WTC11 (cell line): ENCODE results near the gene RCAN1. TPM values are rescaled to one million over a fixed set of nuclear protein-coding genes. Genes with fewer than 3 reads are reported as not detected.

ENCODE experiments used
- ATAC-seq: fragments of 200-7000 bp; cut with Tn5 transposase; 2 replicates; pipeline ENCODE4 v1.10.0; 2021; ENCODE audit warnings: mild to moderate bottlenecking, moderate library complexity
- CTCF ChIA-PET: fragments of 300-600 bp; sonication (Branson Sonifier 250); formaldehyde crosslinking; loops from one replicate; lab custom pipeline; 2021; ENCODE audit warnings: antibody characterized with exemption; lab: Charles Lee
- POLR2A ChIA-PET: fragments of 350-600 bp; sonication (Branson Sonifier 250); formaldehyde crosslinking; loops from one replicate; lab custom pipeline; 2021; ENCODE audit warnings: antibody characterized with exemption; lab: Charles Lee
- DNase-seq: peaks from one replicate; pipeline ENCODE4 v3.0.0; 2021; ENCODE audit warnings: low spot score
- H3K27ac Mint-ChIP-seq: 2 replicates; pipeline ENCODE4 v1.8.0; 2021; ENCODE audit warnings: mixed read lengths
- H3K27me3 Mint-ChIP-seq: 2 replicates; pipeline ENCODE4 v1.8.0; 2021; ENCODE audit warnings: low read depth, mild to moderate bottlenecking, moderate library complexity, mixed read lengths
- H3K36me3 Mint-ChIP-seq: 2 replicates; pipeline ENCODE4 v1.8.0; 2021; ENCODE audit warnings: mixed read lengths
- H3K4me1 Mint-ChIP-seq: 2 replicates; pipeline ENCODE4 v1.8.0; 2022; ENCODE audit warnings: mixed read lengths
- H3K4me3 Mint-ChIP-seq: 2 replicates; pipeline ENCODE4 v1.8.0; 2021; ENCODE audit warnings: mild to moderate bottlenecking, moderate library complexity, mixed read lengths
- H3K9me3 Mint-ChIP-seq: 2 replicates; pipeline ENCODE4 v1.8.0; 2021; ENCODE audit warnings: mixed read lengths
- ATF6 ChIP-seq: sonication (generic); formaldehyde crosslinking; IDR thresholded peaks from 2 replicates; pipeline ENCODE4 v1.8.1; 2023; ENCODE audit warnings: mild to moderate bottlenecking, missing genetic modification reagents
- CREB1 ChIP-seq: sonication (generic); formaldehyde crosslinking; IDR thresholded peaks from 2 replicates; pipeline ENCODE4 v1.8.0; 2023; ENCODE audit warnings: mild to moderate bottlenecking, missing genetic modification reagents
- CREM ChIP-seq: sonication (generic); formaldehyde crosslinking; IDR thresholded peaks from 2 replicates; pipeline ENCODE4 v1.8.1; 2022; ENCODE audit warnings: mild to moderate bottlenecking, missing genetic modification reagents, moderate library complexity
- E2F1 ChIP-seq: sonication (generic); formaldehyde crosslinking; IDR thresholded peaks from 2 replicates; pipeline ENCODE4 v1.8.0; 2022; ENCODE audit warnings: mild to moderate bottlenecking, missing genetic modification reagents
- E2F4 ChIP-seq: sonication (generic); formaldehyde crosslinking; IDR thresholded peaks from 2 replicates; pipeline ENCODE4 v1.8.1; 2022; ENCODE audit warnings: low read depth, mild to moderate bottlenecking, moderate library complexity, missing genetic modification reagents, borderline replicate concordance
- GABPB1 ChIP-seq: sonication (generic); formaldehyde crosslinking; IDR thresholded peaks from 2 replicates; pipeline ENCODE4 v1.8.1; 2023; ENCODE audit warnings: mild to moderate bottlenecking, missing genetic modification reagents
- GRHL2 ChIP-seq: fragments of 250-450 bp; sonication (Bioruptor Pico); IDR thresholded peaks from 2 replicates; pipeline ENCODE4 v1.8.0; 2022; ENCODE audit warnings: mild to moderate bottlenecking, moderate library complexity; ENCODE audit not compliant: insufficient replicate concordance, severe bottlenecking
- JAZF1 ChIP-seq: fragments of 250-450 bp; sonication (Bioruptor Pico); IDR thresholded peaks from 2 replicates; pipeline ENCODE4 v1.9.0; 2021; ENCODE audit warnings: moderate library complexity, mild to moderate bottlenecking, inconsistent platforms
- KAT7 ChIP-seq: sonication (generic); formaldehyde crosslinking; IDR thresholded peaks from 2 replicates; pipeline ENCODE4 v1.8.1; 2023; ENCODE audit warnings: missing genetic modification reagents, mild to moderate bottlenecking, borderline replicate concordance
- MAX ChIP-seq: sonication (generic); formaldehyde crosslinking; IDR thresholded peaks from 2 replicates; pipeline ENCODE4 v1.8.0; 2022; ENCODE audit warnings: mild to moderate bottlenecking, missing genetic modification reagents
- MLX ChIP-seq: sonication (generic); formaldehyde crosslinking; IDR thresholded peaks from 2 replicates; pipeline ENCODE4 v1.8.1; 2023; ENCODE audit warnings: mild to moderate bottlenecking, missing genetic modification reagents, moderate library complexity
- MXD4 ChIP-seq: fragments of 250-450 bp; sonication (Bioruptor Pico); IDR thresholded peaks from 2 replicates; pipeline ENCODE4 v1.8.0; 2021; ENCODE audit warnings: mild to moderate bottlenecking, moderate library complexity, borderline replicate concordance
- NFATC4 ChIP-seq: fragments of 250-450 bp; sonication (Bioruptor Pico); IDR thresholded peaks from 2 replicates; pipeline ENCODE4 v1.9.0; 2021; ENCODE audit warnings: mild to moderate bottlenecking
- SMAD4 ChIP-seq: sonication (generic); formaldehyde crosslinking; IDR thresholded peaks from 2 replicates; pipeline ENCODE4 v1.8.0; 2022; ENCODE audit warnings: mild to moderate bottlenecking, missing genetic modification reagents
- ZNF281 ChIP-seq: sonication (generic); formaldehyde crosslinking; IDR thresholded peaks from 2 replicates; pipeline ENCODE4 v1.8.0; 2023; ENCODE audit warnings: mild to moderate bottlenecking, missing genetic modification reagents
- ZNF317 ChIP-seq: sonication (generic); formaldehyde crosslinking; IDR thresholded peaks from 2 replicates; pipeline ENCODE4 v1.8.1; 2023; ENCODE audit warnings: low read depth, mild to moderate bottlenecking, moderate library complexity, missing genetic modification reagents, borderline replicate concordance
- ZNF396 ChIP-seq: fragments of 250-450 bp; sonication (Bioruptor Pico); IDR thresholded peaks from 2 replicates; pipeline ENCODE4 v1.8.0; 2021; ENCODE audit warnings: mild to moderate bottlenecking, moderate library complexity, borderline replicate concordance
- ZNF512 ChIP-seq: sonication (generic); formaldehyde crosslinking; IDR thresholded peaks from 2 replicates; pipeline ENCODE4 v1.8.1; 2022; ENCODE audit warnings: missing genetic modification reagents, borderline replicate concordance
- ZNF671 ChIP-seq: fragments of 250-450 bp; sonication (Bioruptor Pico); IDR thresholded peaks from 2 replicates; pipeline ENCODE4 v1.8.0; 2021; ENCODE audit warnings: mild to moderate bottlenecking
- ZSCAN18 ChIP-seq: fragments of 250-450 bp; sonication (Bioruptor Pico); IDR thresholded peaks from 2 replicates; pipeline ENCODE4 v2.1.2; 2022; ENCODE audit warnings: mild to moderate bottlenecking, moderate library complexity
- total RNA-seq: library from RNA; stranded (reverse); gene quantifications from 3 replicates; pipeline ENCODE4 v1.2.3, GENCODE V29; 2021
- TF ChIP-seq, protein P1 (sequence below): sonication (generic); formaldehyde crosslinking; IDR thresholded peaks from 2 replicates; pipeline ENCODE4 v1.8.1; 2022; ENCODE audit warnings: mild to moderate bottlenecking, moderate library complexity, missing genetic modification reagents

Gene RCAN1
- total RNA-seq, 1 experiment from 2014 or later = 5.9 TPM

GRCh38 chr21:34618941-34619340 lies 4.0 kb upstream of the RCAN1 start (continued):
- no peak for TF ChIP-seq ATF6 (CRISPR knock-in tag)
- TF ChIP-seq ZNF317 (CRISPR knock-in tag) = no peak

- Mint-ChIP-seq H3K4me3 (no peak overlapping the region), H3K27ac (no peak overlapping the region), H3K27me3 (peaks cover 31% of the 10 kb centered on the region), H3K4me1 (peaks cover 7% of the 10 kb centered on the region; the same call in 1 of the 2 replicates), H3K36me3 (no peaks in the 10 kb centered on the region), H3K9me3 (peaks cover 7% of the 10 kb centered on the region)
- ChIA-PET POLR2A (no interaction called here), CTCF (interaction anchor here (1.2 to 1.4 kb wide), 3 partner anchors 13 to 15 kb away, joined by 4 to 8 read pairs (median 6); no protein-coding TSS in a partner anchor)
- no peak for ATAC-seq
- TF ChIP-seq GABPB1 (no peak), JAZF1 (CRISPR knock-in tag) (no peak), NFATC4 (CRISPR knock-in tag) (no peak), SMAD4 (no peak), ZSCAN18 (CRISPR knock-in tag) (no peak), CREM (CRISPR knock-in tag) (no peak), ZNF396 (no peak), E2F4 (CRISPR knock-in tag) (no peak), GRHL2 (CRISPR knock-in tag) (no peak), E2F1 (no peak), KAT7 (CRISPR knock-in tag) (no peak), MLX (CRISPR knock-in tag) (no peak), MAX (CRISPR knock-in tag) (no peak)
- TF ChIP-seq, protein P1, sequence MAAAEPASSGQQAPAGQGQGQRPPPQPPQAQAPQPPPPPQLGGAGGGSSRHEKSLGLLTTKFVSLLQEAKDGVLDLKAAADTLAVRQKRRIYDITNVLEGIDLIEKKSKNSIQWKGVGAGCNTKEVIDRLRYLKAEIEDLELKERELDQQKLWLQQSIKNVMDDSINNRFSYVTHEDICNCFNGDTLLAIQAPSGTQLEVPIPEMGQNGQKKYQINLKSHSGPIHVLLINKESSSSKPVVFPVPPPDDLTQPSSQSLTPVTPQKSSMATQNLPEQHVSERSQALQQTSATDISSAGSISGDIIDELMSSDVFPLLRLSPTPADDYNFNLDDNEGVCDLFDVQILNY = no peak
- no peak for DNase-seq
These were observed 2.9 kb upstream of the RCAN1 start for GRCh38 chr21:34617753-34618339.

- ChIA-PET POLR2A (no interaction called here), CTCF (interaction anchor here (1.3 to 2.6 kb wide), 2 partner anchors 71 to 105 kb away, joined by 5 to 8 read pairs; no protein-coding TSS in a partner anchor)
- peaks cover 44% of the 10 kb centered on the region for H3K27me3 Mint-ChIP-seq
- H3K36me3 Mint-ChIP-seq = no peaks in the 10 kb centered on the region
- no peaks in the 10 kb centered on the region for H3K9me3 Mint-ChIP-seq
- H3K27ac Mint-ChIP-seq = no peak overlapping the region
- no peak for ATAC-seq
- peak overlapping the region; percentile 67 for H3K4me3 Mint-ChIP-seq
- peaks cover 7% of the 10 kb centered on the region; the same call in 1 of the 2 replicates for H3K4me1 Mint-ChIP-seq
- no peak for DNase-seq
- no peak for TF ChIP-seq JAZF1 (CRISPR knock-in tag)
- TF ChIP-seq CREB1 (CRISPR knock-in tag) = no peak
- TF ChIP-seq ZNF512 (CRISPR knock-in tag) = no peak
- TF ChIP-seq MXD4 (CRISPR knock-in tag) = no peak
- TF ChIP-seq ZNF671 (CRISPR knock-in tag) = no peak
- TF ChIP-seq ZNF281 (CRISPR knock-in tag) = no peak
These were observed 538 bp upstream of the RCAN1 start for GRCh38 chr21:34615487-34615814.
